Measurements from ENCODE around the gene ABCB1. TPM values are rescaled to one million over a fixed set of nuclear protein-coding genes. Genes with fewer than 3 reads are reported as not detected.

The ABCB1 gene
- total RNA-seq, 6 donors from 2014 or later = 2.2 to 14.1 (median 4.1) TPM

DNA sequence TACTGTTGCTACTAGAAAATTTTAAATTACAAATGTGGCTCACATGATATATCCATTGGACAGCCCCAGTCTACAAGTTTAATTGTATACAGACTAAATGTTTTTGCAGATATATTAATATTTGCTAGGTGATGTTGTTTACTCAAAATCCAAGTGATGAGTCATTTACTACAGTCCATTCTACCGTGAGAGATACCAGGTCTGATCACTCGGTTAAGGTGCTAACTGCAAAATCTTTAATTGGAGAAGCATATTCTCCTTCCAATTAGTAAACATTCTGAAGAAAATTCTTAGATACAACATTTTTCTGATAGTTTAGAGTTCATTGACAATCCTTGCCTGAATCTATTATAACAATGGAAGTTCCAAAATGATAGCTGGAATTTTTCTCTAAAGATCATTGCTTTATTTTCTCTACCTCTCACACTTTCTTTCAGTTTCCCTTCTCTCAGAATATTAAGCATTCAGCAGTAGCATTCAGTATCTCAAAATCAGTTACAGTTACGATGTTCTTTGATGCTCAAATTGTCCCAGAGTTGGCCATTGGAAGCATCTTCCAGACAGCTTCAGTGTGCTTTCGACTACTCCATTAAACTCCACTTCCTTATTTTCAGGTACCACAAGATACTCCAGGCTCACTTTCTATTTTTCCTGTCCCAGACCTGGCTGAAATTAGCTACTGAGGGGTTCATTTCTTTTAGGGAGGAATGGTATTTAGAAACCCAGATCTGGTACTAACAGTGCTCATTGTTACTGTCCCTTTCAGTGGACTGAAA lies 2.3 kb downstream of the ABCB1 start:
- WGBS, 2 donors = 62 to 69% methylated on average over 4 of the region's 4 CpGs
- TF ChIP-seq POLR2AphosphoS5 (IDR thresholded peaks at IDR 0.05) = no peak
- no peak for TF ChIP-seq EP300 (IDR thresholded peaks at IDR 0.05)
- TF ChIP-seq, protein P1, sequence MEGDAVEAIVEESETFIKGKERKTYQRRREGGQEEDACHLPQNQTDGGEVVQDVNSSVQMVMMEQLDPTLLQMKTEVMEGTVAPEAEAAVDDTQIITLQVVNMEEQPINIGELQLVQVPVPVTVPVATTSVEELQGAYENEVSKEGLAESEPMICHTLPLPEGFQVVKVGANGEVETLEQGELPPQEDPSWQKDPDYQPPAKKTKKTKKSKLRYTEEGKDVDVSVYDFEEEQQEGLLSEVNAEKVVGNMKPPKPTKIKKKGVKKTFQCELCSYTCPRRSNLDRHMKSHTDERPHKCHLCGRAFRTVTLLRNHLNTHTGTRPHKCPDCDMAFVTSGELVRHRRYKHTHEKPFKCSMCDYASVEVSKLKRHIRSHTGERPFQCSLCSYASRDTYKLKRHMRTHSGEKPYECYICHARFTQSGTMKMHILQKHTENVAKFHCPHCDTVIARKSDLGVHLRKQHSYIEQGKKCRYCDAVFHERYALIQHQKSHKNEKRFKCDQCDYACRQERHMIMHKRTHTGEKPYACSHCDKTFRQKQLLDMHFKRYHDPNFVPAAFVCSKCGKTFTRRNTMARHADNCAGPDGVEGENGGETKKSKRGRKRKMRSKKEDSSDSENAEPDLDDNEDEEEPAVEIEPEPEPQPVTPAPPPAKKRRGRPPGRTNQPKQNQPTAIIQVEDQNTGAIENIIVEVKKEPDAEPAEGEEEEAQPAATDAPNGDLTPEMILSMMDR (IDR thresholded peaks at IDR 0.05) = no peak
- no peak for TF ChIP-seq POLR2A (IDR thresholded peaks at IDR 0.05)

DNA sequence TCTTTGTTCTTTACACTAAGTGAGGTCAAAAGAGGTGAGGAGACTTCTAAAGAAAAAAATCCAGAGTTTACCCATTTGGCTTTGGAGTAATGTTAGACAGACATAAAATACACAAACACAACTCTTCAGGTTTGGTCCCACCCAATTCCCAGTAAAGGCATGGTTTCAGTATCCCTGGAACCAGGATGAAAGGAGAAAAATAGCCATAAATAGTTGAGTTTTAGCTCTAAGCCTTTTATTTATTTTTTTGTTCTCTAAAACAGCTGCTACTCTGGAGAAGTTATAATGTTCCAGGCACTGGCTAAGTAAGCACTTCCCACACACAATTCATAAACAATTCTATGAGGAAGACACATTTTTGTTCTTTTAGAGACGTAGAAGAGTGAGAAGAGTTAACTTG lies 4.0 kb downstream of the ABCB1 start:
- DNase-seq (no peak), ATAC-seq (ENCODE audit: low FRiP score in 2 of 2) (no peak)
- peaks cover 0 to 4% (median 0%) of the 10 kb centered on the region in 4 donors for H3K27me3 ChIP-seq
- no peaks in the 10 kb centered on the region for H3K36me3 ChIP-seq
- TF ChIP-seq POLR2AphosphoS5 (IDR thresholded peaks at IDR 0.05) = no peak
- H3K4me3 ChIP-seq = no peak overlapping the region
- peaks cover 0 to 13% (median 11%) of the 10 kb centered on the region in 4 donors for H3K4me1 ChIP-seq
- no peaks in the 10 kb centered on the region for H3K9me3 ChIP-seq
- WGBS, 2 donors = 37 to 52% methylated on average over 1 of the region's 1 CpG
- no peak overlapping the region for H3K27ac ChIP-seq

More for the DNA sequence above, 2.3 kb downstream of the ABCB1 start:
- H3K4me1 ChIP-seq = peaks cover 0 to 13% (median 11%) of the 10 kb centered on the region in 4 donors
- ATAC-seq (ENCODE audit: low FRiP score in 2 of 2) (no peak), DNase-seq (no peak)
- H3K4me3 ChIP-seq = no peak overlapping the region
- H3K36me3 ChIP-seq = no peaks in the 10 kb centered on the region
- H3K9me3 ChIP-seq = no peaks in the 10 kb centered on the region
- H3K27ac ChIP-seq = no peak overlapping the region
- peaks cover 0 to 4% (median 0%) of the 10 kb centered on the region in 4 donors for H3K27me3 ChIP-seq

DNA sequence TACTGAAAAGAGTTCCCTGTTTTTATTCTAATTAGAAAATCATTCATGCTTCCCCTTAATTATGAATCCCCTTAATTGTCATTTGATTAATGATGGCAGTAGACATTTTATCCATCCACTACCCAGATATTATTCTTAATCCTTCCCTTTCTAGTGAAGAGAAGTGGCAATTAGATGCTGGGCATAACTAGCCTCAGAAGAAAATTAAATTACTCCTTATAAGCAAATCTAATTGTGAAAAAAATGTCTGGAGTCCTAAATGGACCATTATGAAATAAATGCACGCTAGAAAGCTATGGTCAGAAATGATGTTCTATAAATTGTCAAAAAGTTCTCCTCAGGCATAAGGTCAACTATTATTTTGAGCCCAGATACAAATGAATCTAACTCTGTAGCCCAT lies 4.5 kb downstream of the ABCB1 start:
- DNase-seq (no peak), ATAC-seq (ENCODE audit: low FRiP score in 2 of 2) (no peak)
- Histone ChIP-seq H3K36me3 (no peaks in the 10 kb centered on the region), H3K9me3 (no peaks in the 10 kb centered on the region), H3K4me3 (no peak overlapping the region), H3K4me1 (peaks cover 0 to 13% (median 11%) of the 10 kb centered on the region in 4 donors), H3K27me3 (peaks cover 0 to 4% (median 0%) of the 10 kb centered on the region in 4 donors), H3K27ac (no peak overlapping the region)
- TF ChIP-seq, protein P1 (IDR thresholded peaks at IDR 0.05) = no peak
- TF ChIP-seq EP300 (IDR thresholded peaks at IDR 0.05) (no peak), POLR2A (IDR thresholded peaks at IDR 0.05) (no peak), POLR2AphosphoS5 (IDR thresholded peaks at IDR 0.05) (no peak)
- WGBS, 2 donors = 69 to 79% methylated on average over 1 of the region's 1 CpG

DNA sequence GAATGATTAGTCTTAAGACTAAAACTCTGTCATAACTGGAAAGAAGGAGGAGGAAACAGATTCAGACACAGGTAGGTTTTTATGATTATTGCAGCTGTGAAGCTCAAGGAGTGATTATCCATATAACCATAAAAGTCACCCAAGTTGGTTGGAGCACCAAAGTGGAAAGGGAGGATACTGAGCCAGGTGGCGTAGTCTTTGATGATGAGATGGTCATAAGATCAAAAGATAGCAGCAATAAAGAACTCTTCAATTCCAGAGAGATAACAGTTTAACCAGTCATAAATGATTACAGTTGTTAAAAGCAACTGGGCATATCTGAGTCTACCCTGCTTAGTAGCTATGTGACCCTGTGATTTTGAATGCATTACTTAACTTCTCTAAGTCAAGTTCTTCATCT lies 8.4 kb downstream of the ABCB1 start:
- Histone ChIP-seq H3K9me3 (no peaks in the 10 kb centered on the region), H3K36me3 (no peaks in the 10 kb centered on the region), H3K4me3 (no peak overlapping the region), H3K27me3 (no peaks in the 10 kb centered on the region), H3K4me1 (no peaks in the 10 kb centered on the region), H3K27ac (no peak overlapping the region)
- ATAC-seq (ENCODE audit: low FRiP score in 2 of 2) (no peak), DNase-seq (no peak)
- TF ChIP-seq, protein P1 (IDR thresholded peaks at IDR 0.05) = no peak
- no peak for TF ChIP-seq POLR2AphosphoS5 (IDR thresholded peaks at IDR 0.05)
- TF ChIP-seq POLR2A (IDR thresholded peaks at IDR 0.05) = no peak
- TF ChIP-seq EP300 (IDR thresholded peaks at IDR 0.05) = no peak
- WGBS, 2 donors = 81 to 95% methylated on average over 1 of the region's 1 CpG

DNA sequence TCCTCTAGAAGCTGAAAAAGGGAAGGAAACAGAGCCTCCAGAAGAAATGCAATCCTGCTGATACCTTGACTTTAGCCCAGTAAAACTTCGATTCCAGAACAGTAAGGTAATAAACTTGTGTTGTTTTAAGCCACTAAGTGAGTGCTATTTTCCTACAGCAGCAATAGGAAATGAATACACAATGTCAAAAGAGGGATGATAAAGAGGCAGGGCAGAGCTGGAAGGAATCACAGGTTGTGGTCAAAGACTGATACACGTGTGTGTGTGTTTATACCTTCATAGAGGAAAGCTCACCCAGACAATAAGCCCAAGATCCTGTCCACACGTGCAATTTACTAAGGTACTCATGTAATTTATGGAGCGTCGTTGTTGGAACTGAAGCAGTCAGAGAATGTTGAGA lies 9.5 kb downstream of the ABCB1 start:
- Histone ChIP-seq H3K27me3 (no peaks in the 10 kb centered on the region), H3K36me3 (no peaks in the 10 kb centered on the region), H3K27ac (no peak overlapping the region), H3K4me3 (no peak overlapping the region), H3K9me3 (no peaks in the 10 kb centered on the region), H3K4me1 (no peaks in the 10 kb centered on the region)
- DNase-seq = no peak
- WGBS, 2 donors = 66 to 71% methylated on average over 5 of the region's 5 CpGs
- TF ChIP-seq POLR2AphosphoS5 (IDR thresholded peaks at IDR 0.05) (no peak), POLR2A (IDR thresholded peaks at IDR 0.05) (no peak), EP300 (IDR thresholded peaks at IDR 0.05) (no peak)
- TF ChIP-seq, protein P1 (IDR thresholded peaks at IDR 0.05) = no peak
- ATAC-seq (ENCODE audit: low FRiP score in 2 of 2) = no peak
